SJSA1 (cell line): Measurements from ENCODE around the gene KDM2B. TPM values are rescaled to one million over a fixed set of nuclear protein-coding genes. Genes with fewer than 3 reads are reported as not detected.
A peak's percentile ranks its signal among the peaks of the same experiment; 100 is the strongest.

ENCODE experiments used
- DNase-seq, 2 experiments: peaks; one replicate each; pipeline ENCODE4 v3.0.0-alpha.2; 2015 to 2020; ENCODE audit warnings: low spot score in 2 of 2, low read depth in 1 of 2
- H3K27ac ChIP-seq: fragments of 250-450 bp; sonication (Bioruptor Pico); 2 replicates; pipeline ENCODE4 v1.5.1; 2020; ENCODE audit warnings: mild to moderate bottlenecking, moderate library complexity
- H3K27me3 ChIP-seq: fragments of 250-450 bp; sonication (Bioruptor Pico); replicated peaks from 2 replicates; pipeline ENCODE4 v1.5.1; 2020; ENCODE audit warnings: mild to moderate bottlenecking, moderate library complexity
- H3K36me3 ChIP-seq: fragments of 250-450 bp; sonication (Bioruptor Pico); 2 replicates; pipeline ENCODE4 v1.5.1; 2020; ENCODE audit warnings: mild to moderate bottlenecking
- H3K4me1 ChIP-seq: fragments of 250-450 bp; sonication (Bioruptor Pico); replicated peaks from 2 replicates; pipeline ENCODE4 v1.6.1; 2021; ENCODE audit warnings: mild to moderate bottlenecking
- H3K4me3 ChIP-seq: fragments of 250-450 bp; sonication (Bioruptor Pico); 2 replicates; pipeline ENCODE4 v1.5.1; 2020; ENCODE audit warnings: mild to moderate bottlenecking
- H3K9me3 ChIP-seq: fragments of 250-450 bp; sonication (Bioruptor Pico); replicated peaks from 2 replicates; pipeline ENCODE4 v1.5.1; 2020; ENCODE audit warnings: mild to moderate bottlenecking
- total RNA-seq: library from RNA; depleted of rRNA; stranded (reverse); fragments of >200 nt; shearing (Covaris generic); gene quantifications from 2 replicates; pipeline ENCODE4 v1.2.3, GENCODE V29; 2014; rRNA removed

Gene KDM2B
- 15.2 and 22.0 TPM in 2 replicates for total RNA-seq

- H3K36me3 ChIP-seq: peaks cover 4% of the 10 kb centered on the region
These were observed at the start of gene KDM2B for GRCh38 chr12:121580959-121581685. Gene KDM2B (minus strand): TSS chr12:121581023. CDS start chr12:121580911, 112 bp downstream.

GRCh38 chr12:121628536-121628935 is 47.7 kb upstream of the KDM2B start:
- H3K9me3 ChIP-seq: no peaks in the 10 kb centered on the region
- H3K36me3 ChIP-seq: peaks cover 5% of the 10 kb centered on the region; the same call in 1 of the 2 replicates
- H3K27me3 ChIP-seq: no peaks in the 10 kb centered on the region
- DNase-seq: no peak
- no peak overlapping the region for H3K27ac ChIP-seq
- peaks cover 31% of the 10 kb centered on the region for H3K4me1 ChIP-seq
- no peak overlapping the region for H3K4me3 ChIP-seq

More at GRCh38 chr12:121580959-121581685, at the start of gene KDM2B:
- Histone ChIP-seq H3K4me3 (peak within 1 kb of the TSS; percentile 49), H3K4me1 (peaks cover 57% of the 10 kb centered on the region), H3K9me3 (no peaks in the 10 kb centered on the region), H3K27me3 (no peaks in the 10 kb centered on the region), H3K27ac (peak within 1 kb of the TSS; percentile 84)
- DNase-seq: peak in 1 of 2 experiments; percentile 14

GRCh38 chr12:121628037-121628436 is 47.2 kb upstream of the KDM2B start:
- peaks cover 5% of the 10 kb centered on the region; the same call in 1 of the 2 replicates for H3K36me3 ChIP-seq
- H3K27ac ChIP-seq: no peak overlapping the region
- no peak for DNase-seq
- H3K4me3 ChIP-seq: peak overlapping the region; percentile 71
- no peaks in the 10 kb centered on the region for H3K27me3 ChIP-seq
- peaks cover 31% of the 10 kb centered on the region for H3K4me1 ChIP-seq
- no peaks in the 10 kb centered on the region for H3K9me3 ChIP-seq

GRCh38 chr12:121626853-121627640 is 46.2 kb upstream of the KDM2B start:
- H3K9me3 ChIP-seq: no peaks in the 10 kb centered on the region
- peaks cover 31% of the 10 kb centered on the region for H3K4me1 ChIP-seq
- peak overlapping the region; percentile 71 for H3K4me3 ChIP-seq
- peaks cover 5% of the 10 kb centered on the region; the same call in 1 of the 2 replicates for H3K36me3 ChIP-seq
- peak overlapping the region; percentile 50 for H3K27ac ChIP-seq
- DNase-seq: peak; percentile 74 to 89
- H3K27me3 ChIP-seq: no peaks in the 10 kb centered on the region

GRCh38 chr12:121626087-121626852 is 45.4 kb upstream of the KDM2B start, which contains the start of gene ORAI1:
Gene ORAI1 (plus strand): TSS chr12:121626530.
- H3K4me3 ChIP-seq: peak within 1 kb of the TSS; percentile 71
- DNase-seq: peak; percentile 88 to 95
- peaks cover 31% of the 10 kb centered on the region for H3K4me1 ChIP-seq
- no peaks in the 10 kb centered on the region for H3K27me3 ChIP-seq
- no peaks in the 10 kb centered on the region for H3K9me3 ChIP-seq
- peak within 1 kb of the TSS; percentile 50 for H3K27ac ChIP-seq
- H3K36me3 ChIP-seq: peaks cover 5% of the 10 kb centered on the region; the same call in 1 of the 2 replicates

- no peaks in the 10 kb centered on the region for H3K9me3 ChIP-seq
- DNase-seq: no peak
- H3K36me3 ChIP-seq: no peaks in the 10 kb centered on the region
- no peaks in the 10 kb centered on the region for H3K27me3 ChIP-seq
- H3K27ac ChIP-seq: no peak overlapping the region
- no peak overlapping the region for H3K4me3 ChIP-seq
- peaks cover 19% of the 10 kb centered on the region for H3K4me1 ChIP-seq
These were observed 39.6 kb upstream of the KDM2B start for GRCh38 chr12:121620333-121620891.

GRCh38 chr12:121618659-121619233 is 37.9 kb upstream of the KDM2B start:
- H3K27ac ChIP-seq: no peak overlapping the region
- no peaks in the 10 kb centered on the region for H3K9me3 ChIP-seq
- no peaks in the 10 kb centered on the region for H3K36me3 ChIP-seq
- peaks cover 14% of the 10 kb centered on the region for H3K4me1 ChIP-seq
- no peak overlapping the region for H3K4me3 ChIP-seq
- no peaks in the 10 kb centered on the region for H3K27me3 ChIP-seq
- DNase-seq: no peak

- DNase-seq: no peak
- Histone ChIP-seq H3K27me3 (no peaks in the 10 kb centered on the region), H3K36me3 (no peaks in the 10 kb centered on the region), H3K9me3 (no peaks in the 10 kb centered on the region), H3K27ac (no peak overlapping the region), H3K4me1 (peaks cover 7% of the 10 kb centered on the region), H3K4me3 (no peak overlapping the region)
These were observed 34.1 kb upstream of the KDM2B start for GRCh38 chr12:121614872-121615467.

- no peaks in the 10 kb centered on the region for H3K9me3 ChIP-seq
- no peaks in the 10 kb centered on the region for H3K27me3 ChIP-seq
- no peak overlapping the region for H3K4me3 ChIP-seq
- no peak overlapping the region for H3K27ac ChIP-seq
- no peaks in the 10 kb centered on the region for H3K4me1 ChIP-seq
- no peaks in the 10 kb centered on the region for H3K36me3 ChIP-seq
- DNase-seq: no peak
These were observed 32.6 kb upstream of the KDM2B start for GRCh38 chr12:121613462-121613861.

GRCh38 chr12:121611306-121611705 is 30.5 kb upstream of the KDM2B start:
- Histone ChIP-seq H3K27me3 (no peaks in the 10 kb centered on the region), H3K27ac (no peak overlapping the region)

GRCh38 chr12:121610239-121611149 is 29.7 kb upstream of the KDM2B start:
- H3K27ac ChIP-seq: no peak overlapping the region
- no peak overlapping the region for H3K4me3 ChIP-seq
- H3K27me3 ChIP-seq: no peaks in the 10 kb centered on the region
- H3K4me1 ChIP-seq: no peaks in the 10 kb centered on the region
- H3K36me3 ChIP-seq: no peaks in the 10 kb centered on the region
- no peaks in the 10 kb centered on the region for H3K9me3 ChIP-seq
- no peak for DNase-seq

More at GRCh38 chr12:121611306-121611705, 30.5 kb upstream of the KDM2B start:
- no peaks in the 10 kb centered on the region for H3K36me3 ChIP-seq
- H3K4me1 ChIP-seq: no peaks in the 10 kb centered on the region
- H3K9me3 ChIP-seq: no peaks in the 10 kb centered on the region
- DNase-seq: no peak
- no peak overlapping the region for H3K4me3 ChIP-seq

- Histone ChIP-seq H3K9me3 (no peaks in the 10 kb centered on the region), H3K4me1 (no peaks in the 10 kb centered on the region), H3K4me3 (no peak overlapping the region), H3K27ac (no peak overlapping the region), H3K27me3 (no peaks in the 10 kb centered on the region), H3K36me3 (no peaks in the 10 kb centered on the region)
- DNase-seq: no peak
These were observed 27.5 kb upstream of the KDM2B start for GRCh38 chr12:121608301-121608700.
